8988T (cell line): ENCODE data around the gene STRBP.

Experiments used
- DNase-seq: peaks from one replicate; pipeline ENCODE4 v3.0.0; 2011

Gene STRBP

GRCh38 chr9:123121457-123121856 is 146.9 kb downstream of the STRBP start:
- no peak for DNase-seq

DNA sequence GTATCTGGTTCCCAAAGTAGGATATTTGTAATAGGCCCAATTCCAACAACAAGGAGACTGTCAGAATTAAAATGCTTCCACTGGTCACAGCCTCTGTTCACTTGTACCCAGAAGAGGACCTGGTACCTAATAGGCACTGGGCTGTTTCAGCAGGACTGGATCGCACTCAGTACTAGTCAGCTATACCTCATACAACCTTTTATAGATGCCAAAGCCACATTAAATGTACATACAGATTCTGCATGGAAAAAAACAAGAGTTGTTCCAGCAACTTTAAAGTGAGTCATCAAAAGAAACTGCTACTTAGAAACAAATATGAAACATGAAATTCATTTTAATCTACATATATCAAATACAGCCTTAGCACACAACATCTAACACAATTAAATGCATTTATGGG is 147.4 kb downstream of the STRBP start:
- DNase-seq, result no peak

- DNase-seq, result no peak
These were observed 148.3 kb downstream of the STRBP start for GRCh38 chr9:123120131-123120530.

DNA sequence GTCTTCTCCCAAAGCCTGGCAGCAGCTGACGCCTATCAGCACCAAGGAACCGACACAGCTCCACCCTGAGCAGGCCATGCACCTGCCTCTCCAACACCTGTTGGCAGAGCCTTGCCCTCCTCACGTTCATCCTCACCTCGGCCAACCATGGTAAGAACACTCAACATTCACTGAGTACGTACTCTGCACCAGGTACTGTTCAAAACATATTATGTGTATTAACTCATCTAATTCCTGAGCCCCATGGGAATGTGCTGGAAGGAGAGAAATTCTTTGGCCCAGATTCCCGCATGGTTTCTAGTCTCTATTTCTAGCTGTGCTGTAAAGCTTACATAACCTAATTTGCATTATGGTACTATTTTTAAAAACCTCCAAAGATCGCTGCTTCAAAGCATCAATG is 148.8 kb downstream of the STRBP start:
- no peak for DNase-seq

GRCh38 chr9:123116036-123116435 is 152.3 kb downstream of the STRBP start:
- no peak for DNase-seq

DNA sequence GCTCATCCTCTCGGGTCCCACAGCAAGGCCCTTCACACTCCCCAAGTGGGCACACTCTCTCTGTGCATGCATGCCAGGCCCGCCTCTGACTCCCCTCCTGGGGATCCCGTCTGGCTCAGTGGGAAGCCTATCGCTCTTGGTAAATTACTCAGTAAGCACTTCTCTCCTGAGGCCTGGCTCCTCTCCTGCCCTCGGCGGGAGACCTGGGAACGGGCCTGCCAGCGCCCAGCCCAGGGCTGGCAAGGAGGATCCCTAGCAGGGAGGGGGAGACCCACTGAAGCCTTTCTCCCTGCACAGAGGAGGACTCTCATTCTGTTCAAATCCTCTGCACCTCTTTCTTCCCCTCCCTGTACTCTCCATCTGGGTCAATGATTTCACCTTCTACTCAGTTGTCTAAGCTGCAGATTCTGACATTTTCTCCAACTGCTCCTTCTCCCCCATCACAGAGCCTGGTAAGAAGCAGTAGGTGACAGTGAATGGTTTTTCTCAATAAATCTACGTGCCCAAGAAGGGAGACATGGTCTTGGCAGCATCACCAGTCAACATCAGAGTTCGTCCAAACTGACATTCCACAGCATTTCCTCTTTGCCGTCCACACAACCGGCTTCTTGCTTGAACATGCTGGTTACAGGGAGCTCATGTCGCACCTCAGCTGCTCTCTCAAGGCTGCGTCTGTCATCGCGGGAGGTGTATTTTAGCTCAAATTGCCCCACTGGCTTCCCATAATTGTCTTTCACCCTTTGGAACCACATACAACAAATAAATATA is 153.1 kb downstream of the STRBP start:
- DNase-seq, result no peak

DNA sequence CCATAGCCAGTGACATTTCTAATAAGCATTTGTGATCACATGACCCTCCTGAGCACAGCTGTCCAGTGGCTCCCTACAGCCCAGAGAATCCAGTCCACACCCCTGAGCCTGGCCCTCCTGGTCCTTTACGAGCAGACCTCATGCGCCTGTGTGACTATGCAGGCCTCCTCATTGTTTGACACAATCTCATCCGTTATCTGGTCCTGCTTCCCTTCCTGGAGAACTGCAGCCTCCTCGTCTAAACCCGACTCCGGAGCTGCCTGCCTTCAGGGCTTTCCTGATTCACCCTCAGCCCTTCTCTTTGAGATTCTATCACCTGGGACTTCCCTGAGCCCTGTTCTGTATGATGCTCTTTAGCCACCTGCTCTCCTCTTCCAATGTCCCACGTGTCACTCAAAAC is 155.2 kb downstream of the STRBP start:
- DNase-seq, result no peak

DNA sequence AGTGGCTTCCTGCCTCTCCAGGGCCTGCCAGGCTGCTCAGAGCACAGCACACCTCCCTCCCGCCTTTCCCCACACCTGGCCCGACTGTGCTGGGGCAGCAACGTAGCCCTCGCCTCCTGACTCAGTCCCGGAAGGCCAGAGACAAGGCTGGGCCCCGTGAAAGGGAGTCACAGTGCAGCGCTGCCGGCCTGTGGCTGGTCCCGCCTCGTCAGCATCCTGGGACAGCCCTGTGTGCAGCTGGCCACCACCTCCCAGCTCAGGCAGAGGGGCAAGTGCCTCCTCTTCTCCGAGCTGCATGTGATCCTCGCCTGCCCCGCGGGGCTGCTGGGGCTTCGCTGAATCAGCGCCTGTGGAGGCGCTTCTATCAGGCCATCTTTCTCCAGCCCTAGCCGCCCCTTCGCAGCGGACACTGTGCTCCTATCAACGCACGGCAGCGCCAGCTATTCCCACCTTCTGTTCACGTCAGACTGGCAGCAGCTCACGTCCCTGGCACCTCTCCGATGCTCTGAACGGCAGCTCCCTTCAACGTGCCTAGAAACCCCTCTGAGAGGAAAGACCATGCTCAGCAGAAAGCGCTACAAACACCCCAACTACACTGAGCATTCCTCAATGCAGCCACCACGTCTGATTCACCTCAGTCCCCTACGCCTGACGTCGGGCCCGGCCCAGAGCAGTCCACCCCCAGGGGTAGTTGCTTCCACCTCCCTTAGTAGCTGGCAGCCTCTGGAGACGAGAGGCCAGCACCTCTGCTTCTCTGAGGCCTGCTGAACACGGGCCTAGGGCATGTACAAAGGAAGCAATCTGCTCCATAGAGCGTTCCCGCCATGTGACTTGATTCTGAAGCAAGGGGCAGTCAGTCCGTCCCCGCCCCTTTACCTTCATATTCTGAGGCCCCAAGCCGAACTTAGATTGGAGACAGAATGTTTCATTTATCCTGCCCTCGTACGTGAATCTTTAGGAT is 156.1 kb downstream of the STRBP start:
- DNase-seq, result no peak

DNA sequence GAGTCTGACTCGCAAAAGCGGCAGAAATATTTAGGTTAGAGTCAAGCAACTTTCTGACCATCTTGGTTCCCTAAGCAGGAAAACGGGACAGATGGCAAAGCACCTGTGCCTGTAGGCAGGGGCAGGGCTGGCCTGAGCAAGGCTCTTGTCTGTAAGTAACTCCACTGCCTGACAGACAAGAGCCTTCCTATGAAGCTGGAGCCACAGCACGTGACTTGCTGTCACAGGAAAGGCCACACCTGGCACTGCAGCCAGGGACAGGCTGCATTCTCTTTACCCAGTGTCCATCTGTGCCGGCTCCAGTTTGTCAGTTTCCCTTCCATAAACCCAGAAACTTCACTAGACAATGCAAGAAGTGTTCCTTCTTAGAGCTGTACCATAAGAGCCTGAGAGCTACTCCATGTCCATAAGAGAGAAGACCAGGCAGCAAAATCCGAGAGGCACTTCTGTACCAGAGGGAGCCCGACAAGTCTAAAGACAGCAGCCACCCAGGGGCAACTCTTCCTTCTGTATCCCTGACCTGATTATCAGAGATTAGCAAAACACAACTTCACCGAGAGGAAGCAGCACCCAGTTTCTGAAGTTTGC is 156.9 kb downstream of the STRBP start:
- no peak for DNase-seq

DNA sequence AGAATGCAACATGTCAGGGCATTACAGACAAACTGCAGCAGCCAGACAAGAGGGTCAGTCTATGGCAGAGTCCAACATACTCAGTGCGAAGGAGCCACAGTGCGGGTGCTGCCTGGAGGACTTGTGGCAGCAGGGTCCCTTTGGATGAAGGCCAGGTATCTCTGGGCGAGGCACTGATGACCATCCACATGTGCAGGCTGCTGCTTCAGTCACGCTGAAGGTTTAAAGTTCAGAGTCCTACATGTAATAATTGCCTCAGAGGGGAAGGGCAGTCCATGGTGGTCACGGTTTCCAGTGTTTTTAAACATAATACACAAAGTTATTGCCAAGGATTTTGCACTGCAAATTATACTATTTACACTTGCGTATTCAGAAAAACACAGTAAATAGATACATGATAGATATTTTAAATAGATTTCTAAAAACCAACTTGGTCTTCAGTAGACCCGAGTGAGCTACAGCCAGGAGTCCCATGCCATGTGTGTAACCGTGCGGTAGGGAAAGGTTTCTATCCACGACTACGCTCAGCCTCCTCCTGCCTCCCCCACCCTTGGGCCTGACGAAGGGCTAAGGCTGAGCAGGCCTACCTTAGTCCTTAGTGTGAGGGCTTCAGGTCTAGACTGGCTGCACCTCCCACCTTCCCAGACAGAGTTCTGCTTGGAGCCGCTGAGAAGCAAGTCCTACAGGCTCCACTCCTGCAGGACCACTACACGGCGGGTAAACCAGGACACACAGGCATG is 158.7 kb downstream of the STRBP start:
- no peak for DNase-seq

GRCh38 chr9:123108976-123109375 is 159.4 kb downstream of the STRBP start:
- DNase-seq, result no peak

GRCh38 chr9:123107639-123108285 is 160.6 kb downstream of the STRBP start:
- DNase-seq, result no peak

DNA sequence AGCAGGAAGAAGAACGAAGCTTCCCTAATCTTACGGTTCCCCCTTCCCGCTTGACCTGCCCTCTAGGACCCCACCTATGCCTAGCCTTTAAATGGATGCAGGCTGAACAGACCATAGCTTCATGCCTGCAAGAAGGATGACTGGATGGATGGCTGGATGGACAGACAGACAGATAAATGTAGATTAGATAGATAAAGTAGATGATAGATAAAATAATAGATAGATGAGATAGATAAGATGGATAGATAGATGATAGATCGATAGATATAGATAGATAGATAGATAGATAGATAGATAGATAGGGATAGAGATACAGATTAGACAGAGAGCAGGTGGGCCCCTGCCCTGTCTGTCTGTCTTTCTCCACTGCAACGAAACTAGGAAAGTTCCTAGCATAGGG is 162.9 kb downstream of the STRBP start:
- no peak for DNase-seq

DNA sequence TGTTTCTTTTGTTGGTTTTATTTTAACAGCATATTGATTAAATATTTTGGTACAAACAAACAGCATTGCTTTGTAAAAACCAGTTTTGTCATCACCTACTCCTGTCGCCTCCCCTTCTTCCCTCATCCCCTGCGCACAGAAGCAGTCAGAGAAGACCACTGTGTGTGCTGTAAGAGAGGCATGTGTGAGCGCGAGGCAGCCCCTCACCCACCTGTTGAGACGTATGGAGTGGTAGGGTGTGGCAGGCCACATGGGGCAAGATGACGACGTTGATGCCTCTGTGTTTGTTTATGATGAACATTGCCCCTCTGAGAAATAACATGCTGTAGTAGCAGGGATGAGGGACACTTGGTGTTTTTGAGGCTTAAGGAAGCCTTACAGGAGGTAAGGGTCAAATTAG is 163.6 kb downstream of the STRBP start:
- DNase-seq, result no peak

- DNase-seq, result no peak
These were observed 165.8 kb downstream of the STRBP start for GRCh38 chr9:123102375-123103113.

DNA sequence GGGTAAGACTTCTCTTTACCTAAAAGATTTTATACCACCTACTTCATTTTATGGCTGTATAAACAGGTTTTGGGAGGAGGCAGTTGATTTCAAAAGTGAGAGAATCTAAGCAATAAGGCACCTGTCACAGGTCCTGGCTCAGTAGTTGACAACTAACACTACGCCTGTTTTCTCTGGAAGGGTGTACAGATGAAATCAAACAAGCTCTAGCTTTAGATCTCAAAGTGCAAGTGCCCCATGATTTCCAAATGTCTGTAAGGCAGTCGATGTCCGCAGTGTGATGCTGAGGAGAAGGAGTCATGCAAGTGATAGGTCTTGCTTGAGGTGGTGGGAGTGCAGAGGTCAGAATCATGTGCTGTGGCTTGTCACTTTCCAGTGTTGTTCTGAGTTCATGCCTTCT is 168.8 kb downstream of the STRBP start:
- DNase-seq, result no peak

- DNase-seq, result no peak
These were observed 169.3 kb downstream of the STRBP start for GRCh38 chr9:123099042-123099441.

GRCh38 chr9:123098096-123098459 is 170.3 kb downstream of the STRBP start:
- DNase-seq, result no peak

DNA sequence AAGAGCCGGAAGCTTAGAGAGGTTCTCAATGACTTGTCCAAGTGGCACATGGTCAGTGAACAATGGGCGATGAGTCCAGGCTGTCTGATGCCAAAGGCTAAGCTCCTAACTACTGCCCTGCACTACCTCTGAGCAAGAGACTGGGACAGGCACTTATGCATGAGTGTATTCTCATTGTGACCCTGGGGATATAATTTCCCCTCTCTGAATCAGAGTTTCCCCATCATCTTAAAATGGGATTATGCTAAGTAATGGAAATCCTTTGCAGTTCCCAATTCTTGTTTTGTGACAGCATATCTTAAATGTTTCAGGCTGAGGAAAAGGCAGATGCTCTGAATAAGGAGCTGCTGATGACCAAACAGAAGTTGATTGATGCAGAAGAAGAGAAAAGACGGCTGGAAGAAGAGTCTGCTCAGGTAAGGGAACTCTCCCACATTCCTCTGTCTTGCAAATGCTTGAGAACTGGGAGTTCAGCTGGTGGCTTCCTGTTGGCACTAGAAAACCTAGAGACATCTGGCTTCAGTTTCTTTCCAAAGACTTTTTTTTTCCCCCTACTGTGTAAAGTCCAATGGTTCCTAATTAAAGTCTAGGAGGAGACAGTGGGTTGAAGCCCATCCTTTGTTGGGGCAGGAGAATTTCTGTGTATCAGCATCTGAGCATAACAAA is 170.8 kb downstream of the STRBP start:
- no peak for DNase-seq

DNA sequence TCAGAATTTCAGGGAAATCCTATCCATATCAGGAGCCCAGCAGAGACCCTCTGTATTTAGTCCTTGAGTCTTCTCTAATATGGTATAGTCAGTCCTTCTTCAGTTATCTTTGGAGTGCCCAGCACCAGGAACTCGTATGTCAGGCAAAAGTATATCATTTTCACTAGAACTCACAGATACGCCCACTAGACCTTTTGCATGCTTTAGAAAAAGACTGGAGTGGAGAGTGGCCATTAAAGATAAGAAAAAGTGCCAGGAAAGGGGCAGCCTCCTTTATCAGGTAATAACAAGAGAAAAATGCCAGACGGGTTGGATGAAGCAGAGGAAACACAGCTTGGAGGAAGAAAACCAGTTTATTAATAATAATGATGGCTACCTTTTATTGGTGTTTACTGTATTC is 171.4 kb downstream of the STRBP start:
- DNase-seq, result no peak

GRCh38 chr9:123093141-123093540 is 175.2 kb downstream of the STRBP start:
- no peak for DNase-seq
